ENCODE data around the gene TRMT11.
"Not testable (repeated sequence)": the region's sequence is repeated elsewhere in the genome, so short reads cannot be mapped to it uniquely, and the experiment has no call there.

The TRMT11 gene

DNA sequence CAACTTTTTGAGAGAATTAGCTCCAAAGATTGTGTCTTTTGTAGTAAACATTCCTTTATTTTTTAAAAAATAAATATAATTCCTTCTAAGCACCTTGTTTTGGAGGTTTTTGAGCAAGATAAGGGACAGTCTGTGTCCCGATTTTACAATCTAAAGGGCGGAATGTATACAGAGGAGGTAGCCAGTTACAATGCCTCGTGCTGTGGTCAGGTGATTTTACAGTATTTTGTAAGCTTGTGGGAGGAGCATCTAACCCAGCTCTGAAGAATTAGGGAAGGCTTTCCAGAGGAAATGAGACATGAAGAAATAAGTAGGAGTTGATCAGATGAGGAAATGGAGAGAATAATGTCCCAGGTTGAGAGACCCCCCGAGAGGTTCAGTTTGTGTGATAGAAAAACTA lies 28.5 kb upstream of the TRMT11 start:
- H3K9ac ChIP-seq (ENCODE audit: low read depth, low read length), result peak overlapping the region; percentile 94
- no peaks in the 10 kb centered on the region for H3K9me3 ChIP-seq (replicated peaks; ENCODE audit: low read length)
- H3K36me3 ChIP-seq (ENCODE audit: insufficient read depth, low read length), result no peaks in the 10 kb centered on the region
- peak overlapping the region; percentile 95 for H3K4me2 ChIP-seq (ENCODE audit: low read length)
- peak overlapping the region; percentile 91 for H3K4me3 ChIP-seq (ENCODE audit: low read length)
- no peaks in the 10 kb centered on the region for H3K27me3 ChIP-seq (ENCODE audit: control insufficient read depth, insufficient read depth, low read length)
- H3K4me1 ChIP-seq (ENCODE audit: control insufficient read depth, insufficient read depth, low read length), result peaks cover 15% of the 10 kb centered on the region

DNA sequence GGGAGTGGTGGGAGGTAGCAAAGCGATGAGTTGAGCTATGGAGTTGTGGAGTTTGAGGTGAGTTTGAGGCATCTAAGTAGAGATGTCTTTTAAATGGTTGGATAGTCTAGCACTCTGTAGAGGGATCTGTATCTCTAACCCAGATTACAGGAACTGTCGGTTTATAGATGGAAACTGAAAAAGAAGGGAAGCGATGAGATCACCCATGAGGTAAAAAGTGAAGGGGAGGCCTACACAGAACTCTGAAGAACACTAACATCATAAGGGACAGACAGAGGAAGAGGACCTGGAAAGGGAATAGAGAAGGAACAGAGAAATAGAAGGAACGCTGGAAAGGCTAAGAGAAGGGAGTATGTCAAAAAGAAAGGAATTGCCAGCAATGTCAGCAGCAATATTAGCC lies 27.3 kb upstream of the TRMT11 start:
- H3K36me3 ChIP-seq (ENCODE audit: insufficient read depth, low read length), result no peaks in the 10 kb centered on the region
- no peaks in the 10 kb centered on the region for H3K9me3 ChIP-seq (replicated peaks; ENCODE audit: low read length)
- no peak overlapping the region for H3K4me2 ChIP-seq (ENCODE audit: low read length)
- no peak overlapping the region for H3K4me3 ChIP-seq (ENCODE audit: low read length)
- peaks cover 15% of the 10 kb centered on the region for H3K4me1 ChIP-seq (ENCODE audit: control insufficient read depth, insufficient read depth, low read length)
- H3K9ac ChIP-seq (ENCODE audit: low read depth, low read length), result no peak overlapping the region
- H3K27me3 ChIP-seq (ENCODE audit: control insufficient read depth, insufficient read depth, low read length), result no peaks in the 10 kb centered on the region

DNA sequence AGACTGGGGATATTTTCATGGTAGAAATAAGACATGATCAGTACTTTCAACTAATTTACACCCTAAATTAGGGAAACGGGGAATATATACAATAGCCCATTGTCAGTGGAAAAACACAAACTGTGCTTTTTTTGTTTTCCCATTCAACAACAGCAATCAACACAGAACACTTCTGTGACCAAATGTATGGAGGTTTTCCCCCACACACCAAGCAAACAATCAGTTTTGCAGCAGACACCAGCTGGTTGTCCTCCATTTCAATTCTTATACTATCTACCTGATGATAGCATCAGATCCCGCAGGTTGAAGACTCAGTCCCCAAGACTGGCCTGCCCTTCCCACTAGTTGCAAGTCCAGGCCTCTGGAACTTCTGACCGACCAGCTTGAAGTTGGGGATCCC lies 25.2 kb upstream of the TRMT11 start:
- Histone ChIP-seq H3K27me3 (ENCODE audit: control insufficient read depth, insufficient read depth, low read length) (no peaks in the 10 kb centered on the region), H3K4me3 (ENCODE audit: low read length) (no peak overlapping the region), H3K4me1 (ENCODE audit: control insufficient read depth, insufficient read depth, low read length) (peaks cover 13% of the 10 kb centered on the region), H3K9me3 (replicated peaks; ENCODE audit: low read length) (no peaks in the 10 kb centered on the region), H3K36me3 (ENCODE audit: insufficient read depth, low read length) (no peaks in the 10 kb centered on the region), H3K9ac (ENCODE audit: low read depth, low read length) (no peak overlapping the region), H3K4me2 (ENCODE audit: low read length) (no peak overlapping the region)

DNA sequence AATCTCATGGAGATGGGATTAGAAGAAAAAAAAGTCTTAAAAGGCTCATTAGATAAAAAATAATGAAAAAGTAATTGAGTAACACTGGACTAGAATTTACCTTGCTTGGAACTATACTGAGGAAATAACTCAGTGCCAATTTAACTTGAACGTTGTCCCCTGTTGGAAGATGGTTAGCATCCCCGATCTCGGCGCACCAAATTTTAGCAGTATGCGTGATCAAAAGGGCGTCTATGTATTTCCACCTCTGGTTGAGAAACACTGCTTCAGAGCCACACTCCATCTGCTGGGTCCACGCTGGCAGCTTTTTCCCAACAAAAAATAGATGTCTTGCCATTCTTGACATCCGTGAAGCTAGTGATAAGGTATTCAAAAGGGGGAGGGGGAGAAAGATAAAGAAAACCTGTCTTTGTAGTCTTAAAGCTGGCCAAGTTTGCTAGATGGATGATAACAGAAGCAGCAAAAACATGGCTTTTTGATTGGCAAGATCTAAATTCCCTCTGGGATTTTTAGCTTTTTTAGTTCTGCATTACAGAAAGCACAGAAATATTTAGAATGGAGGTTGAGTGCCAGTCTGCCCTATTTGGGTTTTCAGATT lies 23.3 kb upstream of the TRMT11 start:
- Histone ChIP-seq H3K9ac (ENCODE audit: low read depth, low read length) (no peak overlapping the region), H3K36me3 (ENCODE audit: insufficient read depth, low read length) (no peaks in the 10 kb centered on the region), H3K4me3 (ENCODE audit: low read length) (no peak overlapping the region), H3K4me2 (ENCODE audit: low read length) (no peak overlapping the region), H3K27me3 (ENCODE audit: control insufficient read depth, insufficient read depth, low read length) (no peaks in the 10 kb centered on the region), H3K9me3 (replicated peaks; ENCODE audit: low read length) (no peaks in the 10 kb centered on the region), H3K4me1 (ENCODE audit: control insufficient read depth, insufficient read depth, low read length) (peaks cover 6% of the 10 kb centered on the region)

DNA sequence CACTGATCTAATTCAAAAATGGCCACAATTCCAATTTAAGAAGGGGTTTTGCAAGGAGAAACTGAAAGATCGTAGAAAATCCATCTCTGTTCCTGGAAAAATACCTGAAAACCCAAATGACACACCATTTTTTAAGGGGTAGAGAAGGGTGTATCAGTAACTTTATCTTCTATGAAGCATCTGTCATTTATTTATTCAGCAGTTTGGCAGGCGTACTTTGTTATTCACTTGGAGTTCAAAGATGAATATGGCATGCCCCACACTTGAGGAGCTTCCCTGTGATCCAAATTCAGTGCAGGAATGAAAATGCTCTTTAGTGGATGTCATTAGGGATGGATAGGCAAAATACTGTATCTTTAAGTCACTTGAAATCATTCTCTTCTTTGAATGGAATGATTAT lies 22.5 kb upstream of the TRMT11 start:
- Histone ChIP-seq H3K36me3 (ENCODE audit: insufficient read depth, low read length) (no peaks in the 10 kb centered on the region), H3K9me3 (replicated peaks; ENCODE audit: low read length) (no peaks in the 10 kb centered on the region), H3K9ac (ENCODE audit: low read depth, low read length) (no peak overlapping the region), H3K4me1 (ENCODE audit: control insufficient read depth, insufficient read depth, low read length) (no peaks in the 10 kb centered on the region), H3K4me3 (ENCODE audit: low read length) (no peak overlapping the region), H3K27me3 (ENCODE audit: control insufficient read depth, insufficient read depth, low read length) (no peaks in the 10 kb centered on the region), H3K4me2 (ENCODE audit: low read length) (no peak overlapping the region)

DNA sequence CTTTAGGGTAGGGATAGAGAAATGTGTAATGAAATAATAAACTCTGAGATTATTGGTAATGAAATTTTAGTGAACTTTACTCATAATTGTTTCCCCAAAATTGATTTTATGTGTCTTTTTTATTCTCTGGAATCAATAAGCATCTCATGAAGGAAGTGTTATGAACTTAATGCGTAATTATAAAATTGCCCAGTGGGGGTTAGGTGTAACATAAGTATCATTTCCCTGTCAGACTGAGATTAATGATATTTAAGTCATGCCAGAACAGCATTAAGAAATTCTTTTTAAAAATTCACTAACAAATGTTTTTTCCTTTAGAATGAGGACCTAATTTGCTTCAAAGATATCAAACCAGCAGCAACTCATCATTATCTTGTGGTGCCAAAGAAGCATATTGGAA lies 19.8 kb upstream of the TRMT11 start:
- Histone ChIP-seq H3K4me1 (ENCODE audit: control insufficient read depth, insufficient read depth, low read length) (no peaks in the 10 kb centered on the region), H3K4me2 (ENCODE audit: low read length) (no peak overlapping the region), H3K9ac (ENCODE audit: low read depth, low read length) (no peak overlapping the region), H3K27me3 (ENCODE audit: control insufficient read depth, insufficient read depth, low read length) (no peaks in the 10 kb centered on the region), H3K9me3 (replicated peaks; ENCODE audit: low read length) (no peaks in the 10 kb centered on the region), H3K4me3 (ENCODE audit: low read length) (no peak overlapping the region), H3K36me3 (ENCODE audit: insufficient read depth, low read length) (no peaks in the 10 kb centered on the region)

DNA sequence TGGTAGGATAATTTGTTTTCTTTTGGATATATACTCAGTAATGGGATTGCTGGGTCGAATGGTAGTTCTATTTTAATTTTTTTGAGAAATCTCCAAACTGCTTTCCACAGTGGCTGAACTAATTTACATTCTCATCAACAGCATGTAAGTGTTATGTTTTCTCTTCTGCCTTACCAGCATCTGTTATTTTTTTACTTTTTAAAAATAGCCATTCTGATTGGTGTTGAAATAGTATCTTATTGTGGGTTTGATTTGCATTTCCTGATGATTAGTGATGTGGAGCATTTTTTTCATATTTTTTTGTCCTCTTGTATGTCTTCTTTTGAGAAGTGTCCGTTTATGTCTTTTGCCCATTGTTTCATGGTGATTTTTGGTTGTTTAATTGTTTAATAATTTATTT lies 17.8 kb upstream of the TRMT11 start:
- H3K9ac ChIP-seq (ENCODE audit: low read depth, low read length), result no peak overlapping the region
- no peaks in the 10 kb centered on the region for H3K36me3 ChIP-seq (ENCODE audit: insufficient read depth, low read length)
- H3K4me2 ChIP-seq (ENCODE audit: low read length), result no peak overlapping the region
- no peaks in the 10 kb centered on the region for H3K9me3 ChIP-seq (replicated peaks; ENCODE audit: low read length)
- no peaks in the 10 kb centered on the region for H3K4me1 ChIP-seq (ENCODE audit: control insufficient read depth, insufficient read depth, low read length)
- H3K4me3 ChIP-seq (ENCODE audit: low read length), result no peak overlapping the region
- H3K27me3 ChIP-seq (ENCODE audit: control insufficient read depth, insufficient read depth, low read length), result no peaks in the 10 kb centered on the region

DNA sequence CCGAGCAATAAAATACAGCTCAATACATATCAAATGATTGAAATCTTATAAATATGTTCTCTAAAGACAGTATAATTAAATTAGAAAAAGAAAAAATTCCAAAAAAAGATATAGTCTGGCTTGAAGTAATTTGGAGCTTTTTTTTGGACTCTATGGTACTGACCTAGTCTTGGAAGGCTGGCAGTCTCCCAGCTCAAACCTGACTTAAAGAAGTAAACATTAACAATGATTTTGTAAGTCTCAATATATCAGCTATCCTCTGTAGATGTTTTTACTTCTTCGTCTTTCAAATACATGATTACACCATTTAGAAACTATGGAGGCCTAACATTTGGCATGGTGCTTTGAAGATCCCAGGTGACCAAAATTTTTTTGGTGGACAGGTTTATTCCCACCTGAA lies 15.6 kb upstream of the TRMT11 start:
- H3K9ac ChIP-seq (ENCODE audit: low read depth, low read length), result no peak overlapping the region
- H3K27me3 ChIP-seq (ENCODE audit: control insufficient read depth, insufficient read depth, low read length), result no peaks in the 10 kb centered on the region
- H3K4me3 ChIP-seq (ENCODE audit: low read length), result no peak overlapping the region
- no peak overlapping the region for H3K4me2 ChIP-seq (ENCODE audit: low read length)
- no peaks in the 10 kb centered on the region for H3K4me1 ChIP-seq (ENCODE audit: control insufficient read depth, insufficient read depth, low read length)
- H3K36me3 ChIP-seq (ENCODE audit: insufficient read depth, low read length), result peaks cover 5% of the 10 kb centered on the region
- H3K9me3 ChIP-seq (replicated peaks; ENCODE audit: low read length), result no peaks in the 10 kb centered on the region

DNA sequence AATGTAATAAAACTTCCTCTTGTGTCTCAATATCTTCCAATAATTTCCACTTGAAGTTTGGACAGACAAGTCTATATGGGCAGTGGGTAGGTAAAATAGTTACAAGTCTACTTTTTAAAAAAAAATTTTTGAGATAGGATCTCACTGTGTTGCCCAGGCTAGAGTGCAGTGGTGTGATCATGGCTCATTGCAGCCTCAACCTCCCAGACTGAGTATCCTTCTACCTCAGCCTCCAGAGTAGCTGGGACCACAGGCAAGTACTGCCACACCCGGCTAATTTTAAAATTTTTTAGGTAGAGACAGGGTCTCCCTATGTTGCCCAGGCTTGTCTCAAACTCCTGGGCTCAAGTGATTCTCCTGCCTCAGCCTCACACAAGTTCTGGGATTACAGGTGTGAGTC lies 13.9 kb upstream of the TRMT11 start:
- H3K9ac ChIP-seq (ENCODE audit: low read depth, low read length); H3K4me2 ChIP-seq (ENCODE audit: low read length); H3K9me3 ChIP-seq (replicated peaks; ENCODE audit: low read length); H3K36me3 ChIP-seq (ENCODE audit: insufficient read depth, low read length); H3K4me3 ChIP-seq (ENCODE audit: low read length); H3K4me1 ChIP-seq (ENCODE audit: control insufficient read depth, insufficient read depth, low read length); H3K27me3 ChIP-seq (ENCODE audit: control insufficient read depth, insufficient read depth, low read length): not testable (repeated sequence)

DNA sequence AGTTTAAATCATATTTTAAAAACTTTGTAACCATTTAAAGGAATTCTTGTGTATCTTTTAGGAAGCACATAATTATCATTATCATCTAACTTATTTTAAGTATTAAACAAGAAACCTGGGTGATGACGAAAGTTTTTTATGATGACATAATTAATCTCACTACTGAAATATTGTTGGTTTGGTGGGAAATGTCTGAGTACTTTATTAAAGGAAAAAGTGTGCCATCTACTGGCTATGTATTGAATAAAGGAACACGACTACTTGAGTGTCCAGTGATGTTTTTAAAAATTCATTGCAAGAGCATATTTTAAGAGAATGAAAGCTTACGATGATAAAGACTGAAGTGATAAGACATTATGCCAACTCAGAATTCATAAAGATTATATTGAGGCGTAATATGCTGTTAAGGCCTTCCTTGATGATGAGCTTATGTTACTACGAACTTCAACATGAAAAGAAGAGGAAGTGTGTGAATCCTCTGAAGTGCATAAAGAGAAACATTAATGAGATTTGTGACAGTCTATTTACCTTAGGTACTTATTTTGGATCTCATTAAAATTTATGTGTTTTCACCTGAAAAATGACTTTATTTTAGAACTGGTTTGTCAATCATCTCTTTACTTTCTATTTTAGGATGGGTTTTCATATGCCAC lies 12.0 kb upstream of the TRMT11 start:
- H3K36me3 ChIP-seq (ENCODE audit: insufficient read depth, low read length), result peaks cover 5% of the 10 kb centered on the region
- no peak overlapping the region for H3K4me3 ChIP-seq (ENCODE audit: low read length)
- no peak overlapping the region for H3K9ac ChIP-seq (ENCODE audit: low read depth, low read length)
- H3K27me3 ChIP-seq (ENCODE audit: control insufficient read depth, insufficient read depth, low read length), result no peaks in the 10 kb centered on the region
- no peaks in the 10 kb centered on the region for H3K9me3 ChIP-seq (replicated peaks; ENCODE audit: low read length)
- no peaks in the 10 kb centered on the region for H3K4me1 ChIP-seq (ENCODE audit: control insufficient read depth, insufficient read depth, low read length)
- H3K4me2 ChIP-seq (ENCODE audit: low read length), result no peak overlapping the region

DNA sequence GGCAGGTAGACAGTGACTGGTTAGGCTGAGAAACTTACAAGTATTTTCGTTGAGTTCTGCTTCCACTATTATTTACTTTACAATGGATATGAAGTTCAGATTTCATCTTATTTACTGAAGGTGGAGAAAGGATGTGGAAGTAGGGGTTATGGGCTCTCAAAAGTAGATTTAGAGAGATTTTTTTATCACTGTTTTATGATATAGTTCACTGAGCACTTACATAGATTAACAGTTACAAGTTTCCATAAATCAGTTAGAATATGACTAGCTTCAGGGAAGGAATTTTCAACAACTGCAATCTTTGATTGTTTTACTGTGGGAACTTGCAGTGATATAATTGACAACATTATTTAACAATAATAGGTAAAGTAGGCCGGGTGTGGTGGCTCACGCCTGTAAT lies 7.2 kb upstream of the TRMT11 start:
- H3K9ac ChIP-seq (ENCODE audit: low read depth, low read length), result no peak overlapping the region

DNA sequence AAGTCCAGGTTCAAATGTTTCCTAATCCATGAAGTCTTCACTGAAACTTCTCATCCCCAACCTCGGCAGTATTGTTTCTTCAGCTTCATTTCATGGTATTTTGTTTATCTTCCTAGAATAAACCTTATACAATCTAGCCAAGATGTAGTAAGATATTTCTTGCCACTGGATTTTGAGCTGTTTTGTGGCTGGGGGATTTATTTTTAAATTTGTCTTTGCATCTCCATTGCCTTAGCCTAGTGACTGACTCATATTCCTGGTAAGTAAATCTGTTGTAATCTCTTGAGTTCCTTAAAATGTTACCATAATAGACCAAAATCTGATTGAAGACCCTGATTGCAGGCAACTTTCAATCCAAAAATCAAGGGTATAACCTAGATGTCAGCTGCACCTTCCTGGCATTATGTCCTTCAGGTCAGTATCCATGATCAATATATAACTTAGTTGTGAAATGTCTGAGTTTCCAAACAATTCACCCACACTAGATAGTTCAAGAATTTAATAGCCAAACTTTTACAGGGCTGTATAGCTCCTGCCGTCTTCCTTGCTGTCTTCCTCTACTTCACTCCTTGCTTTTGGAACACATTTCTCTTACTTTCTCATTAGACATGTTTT lies 4.7 kb upstream of the TRMT11 start:
- Histone ChIP-seq H3K4me2 (ENCODE audit: low read length) (no peak overlapping the region), H3K36me3 (ENCODE audit: insufficient read depth, low read length) (no peaks in the 10 kb centered on the region), H3K27me3 (ENCODE audit: control insufficient read depth, insufficient read depth, low read length) (no peaks in the 10 kb centered on the region), H3K4me1 (ENCODE audit: control insufficient read depth, insufficient read depth, low read length) (peaks cover 21% of the 10 kb centered on the region), H3K9me3 (replicated peaks; ENCODE audit: low read length) (no peaks in the 10 kb centered on the region), H3K4me3 (ENCODE audit: low read length) (no peak overlapping the region), H3K9ac (ENCODE audit: low read depth, low read length) (no peak overlapping the region)

More for the DNA sequence above, 7.2 kb upstream of the TRMT11 start:
- no peaks in the 10 kb centered on the region for H3K9me3 ChIP-seq (replicated peaks; ENCODE audit: low read length)
- H3K4me3 ChIP-seq (ENCODE audit: low read length), result no peak overlapping the region
- peaks cover 12% of the 10 kb centered on the region for H3K4me1 ChIP-seq (ENCODE audit: control insufficient read depth, insufficient read depth, low read length)
- H3K36me3 ChIP-seq (ENCODE audit: insufficient read depth, low read length), result peaks cover 5% of the 10 kb centered on the region
- H3K27me3 ChIP-seq (ENCODE audit: control insufficient read depth, insufficient read depth, low read length), result no peaks in the 10 kb centered on the region
- H3K4me2 ChIP-seq (ENCODE audit: low read length), result no peak overlapping the region

Data from skeletal muscle satellite cell (primary cell).